ENCODE data around the gene ZNF385C. TPM values are rescaled to one million over a fixed set of nuclear protein-coding genes. Genes with fewer than 3 reads are reported as not detected.

The ZNF385C gene
- total and polyA plus RNA-seq, 2 of the 13 experiments (the other 11 are each of a cell fraction or from before 2014, with no cell fraction given), result 2.3 to 6.1 TPM

- TF ChIP-seq POLR2AphosphoS5 (IDR thresholded peaks at IDR 0.05; ENCODE audit: low read depth, low read length) (peak; percentile 88), CBFB (CRISPR knock-in tag; IDR thresholded peaks at IDR 0.05) (peak; percentile 49; the same call in 1 of the 2 replicates), TFAP4 (IDR thresholded peaks at IDR 0.05; ENCODE audit: borderline replicate concordance, low read depth) (peak; percentile 11; the same call in 1 of the 2 replicates), ZNF143 (CRISPR knock-in tag; IDR thresholded peaks at IDR 0.05) (peak; percentile 96), ZBTB8A (CRISPR knock-in tag; IDR thresholded peaks at IDR 0.05; ENCODE audit: borderline replicate concordance, low read depth) (peak; percentile 13; the same call in 1 of the 2 replicates), ZHX1 (CRISPR knock-in tag; IDR thresholded peaks at IDR 0.05; ENCODE audit: low read depth) (peak; percentile 69; the same call in 1 of the 2 replicates), RBFOX2 (IDR thresholded peaks at IDR 0.05; ENCODE audit: low read depth, low read length) (peak; percentile 85), SAFB2 (CRISPR knock-in tag; IDR thresholded peaks at IDR 0.05; ENCODE audit: borderline replicate concordance, low read depth) (peak; percentile 39; the same call in 1 of the 2 replicates), NRL (CRISPR knock-in tag; IDR thresholded peaks at IDR 0.05; ENCODE audit: borderline replicate concordance) (0 out of 2 replicates have a peak, but pooled peaks have one; percentile 21), ZSCAN9 (CRISPR knock-in tag; IDR thresholded peaks at IDR 0.05; ENCODE audit: borderline replicate concordance) (peak; percentile 40; the same call in 1 of the 2 replicates), ZFY (CRISPR knock-in tag; IDR thresholded peaks at IDR 0.05) (peak; percentile 99), GATAD2A (CRISPR knock-in tag; IDR thresholded peaks at IDR 0.05) (peak; percentile 25; the same call in 1 of the 2 replicates), MED1 (CRISPR knock-in tag; IDR thresholded peaks at IDR 0.05) (peak; percentile 49; the same call in 1 of the 2 replicates), ZXDC (CRISPR knock-in tag; IDR thresholded peaks at IDR 0.05) (no peak), ZNF263 (CRISPR knock-in tag; IDR thresholded peaks at IDR 0.05) (0 out of 2 replicates have a peak, but pooled peaks have one; percentile 17), CREBL2 (CRISPR knock-in tag; IDR thresholded peaks at IDR 0.05; ENCODE audit: borderline replicate concordance) (0 out of 2 replicates have a peak, but pooled peaks have one; percentile 61), SRSF9 (IDR thresholded peaks at IDR 0.05; ENCODE audit: borderline replicate concordance, insufficient read depth, low read depth, low read length, poor library complexity, severe bottlenecking) (no peak), KAT7 (CRISPR knock-in tag; IDR thresholded peaks at IDR 0.05; ENCODE audit: borderline replicate concordance) (no peak; the same call in 1 of the 2 replicates), GTF2F1 (IDR thresholded peaks at IDR 0.05; ENCODE audit: low read length) (peak; percentile 60; the same call in 1 of the 2 replicates), CEBPB (IDR thresholded peaks at IDR 0.05; ENCODE audit: borderline replicate concordance, low read depth, low read length) (no peak), ZNF12 (CRISPR knock-in tag; IDR thresholded peaks at IDR 0.05) (no peak), CHD4 (IDR thresholded peaks at IDR 0.05; ENCODE audit: borderline replicate concordance, low read length) (no peak)
These were observed 22.8 kb upstream of the ZNF385C start, which contains the start of gene KAT2A (continued) for GRCh38 chr17:42120770-42121769.
